ENCODE measurements around the gene KIF6.

The KIF6 gene

GRCh38 chr6:39664173-39664572 lies 61.0 kb downstream of the KIF6 start:
- Histone ChIP-seq H3K4me3 (ENCODE audit: low read depth, low read length) (no peak overlapping the region), H3K4me1 (no peaks in the 10 kb centered on the region), H3K79me2 (no peaks in the 10 kb centered on the region), H3K36me3 (ENCODE audit: control insufficient read depth, insufficient read depth, low read length) (no peaks in the 10 kb centered on the region), H3K9me3 (ENCODE audit: control insufficient read depth, low read length) (no peaks in the 10 kb centered on the region), H3K27me3 (ENCODE audit: control insufficient read depth, insufficient read depth, low read length) (no peaks in the 10 kb centered on the region), H2AFZ (no peak overlapping the region), H3K9ac (no peak overlapping the region), H3K27ac (no peak overlapping the region), H3K4me2 (ENCODE audit: low read length) (no peak overlapping the region)
- TF ChIP-seq CTCF (IDR thresholded peaks at IDR 0.05), result peak; percentile 22

- no peak overlapping the region for H3K27ac ChIP-seq
- no peaks in the 10 kb centered on the region for H3K36me3 ChIP-seq (ENCODE audit: control insufficient read depth, insufficient read depth, low read length)
- no peak overlapping the region for H3K4me3 ChIP-seq (ENCODE audit: low read depth, low read length)
- no peak overlapping the region for H3K9ac ChIP-seq
- H3K9me3 ChIP-seq (ENCODE audit: control insufficient read depth, low read length), result no peaks in the 10 kb centered on the region
- H3K4me1 ChIP-seq, result no peaks in the 10 kb centered on the region
- no peak for TF ChIP-seq CTCF (IDR thresholded peaks at IDR 0.05)
- no peak overlapping the region for H3K4me2 ChIP-seq (ENCODE audit: low read length)
- no peaks in the 10 kb centered on the region for H3K27me3 ChIP-seq (ENCODE audit: control insufficient read depth, insufficient read depth, low read length)
- H2AFZ ChIP-seq, result no peak overlapping the region
- H3K79me2 ChIP-seq, result no peaks in the 10 kb centered on the region
Measured at GRCh38 chr6:39657355-39658135, 67.7 kb downstream of the KIF6 start.

- Histone ChIP-seq H3K4me3 (ENCODE audit: low read depth, low read length) (no peak overlapping the region), H3K27me3 (ENCODE audit: control insufficient read depth, insufficient read depth, low read length) (no peaks in the 10 kb centered on the region), H3K9ac (no peak overlapping the region), H3K27ac (no peak overlapping the region), H3K36me3 (ENCODE audit: control insufficient read depth, insufficient read depth, low read length) (no peaks in the 10 kb centered on the region), H3K9me3 (ENCODE audit: control insufficient read depth, low read length) (no peaks in the 10 kb centered on the region), H3K4me2 (ENCODE audit: low read length) (no peak overlapping the region), H3K79me2 (no peaks in the 10 kb centered on the region), H2AFZ (no peak overlapping the region), H3K4me1 (no peaks in the 10 kb centered on the region)
- TF ChIP-seq CTCF (IDR thresholded peaks at IDR 0.05), result no peak
Measured at GRCh38 chr6:39654121-39654520, 71.1 kb downstream of the KIF6 start.

- TF ChIP-seq CTCF (IDR thresholded peaks at IDR 0.05), result no peak
- H3K36me3 ChIP-seq (ENCODE audit: control insufficient read depth, insufficient read depth, low read length), result no peaks in the 10 kb centered on the region
- H3K9ac ChIP-seq, result no peak overlapping the region
- no peaks in the 10 kb centered on the region for H3K27me3 ChIP-seq (ENCODE audit: control insufficient read depth, insufficient read depth, low read length)
- no peak overlapping the region for H2AFZ ChIP-seq
- H3K9me3 ChIP-seq (ENCODE audit: control insufficient read depth, low read length), result no peaks in the 10 kb centered on the region
- no peaks in the 10 kb centered on the region for H3K4me1 ChIP-seq
- H3K4me3 ChIP-seq (ENCODE audit: low read depth, low read length), result no peak overlapping the region
- H3K27ac ChIP-seq, result no peak overlapping the region
- H3K4me2 ChIP-seq (ENCODE audit: low read length), result no peak overlapping the region
- H3K79me2 ChIP-seq, result no peaks in the 10 kb centered on the region
Measured at GRCh38 chr6:39653612-39654011, 71.6 kb downstream of the KIF6 start.

- H3K79me2 ChIP-seq, result no peaks in the 10 kb centered on the region
- H3K4me1 ChIP-seq, result no peaks in the 10 kb centered on the region
- no peak for TF ChIP-seq CTCF (IDR thresholded peaks at IDR 0.05)
- no peak overlapping the region for H3K9ac ChIP-seq
- H3K9me3 ChIP-seq (ENCODE audit: control insufficient read depth, low read length), result no peaks in the 10 kb centered on the region
- H2AFZ ChIP-seq, result no peak overlapping the region
- no peak overlapping the region for H3K27ac ChIP-seq
- no peak overlapping the region for H3K4me2 ChIP-seq (ENCODE audit: low read length)
- no peak overlapping the region for H3K4me3 ChIP-seq (ENCODE audit: low read depth, low read length)
- no peaks in the 10 kb centered on the region for H3K36me3 ChIP-seq (ENCODE audit: control insufficient read depth, insufficient read depth, low read length)
- H3K27me3 ChIP-seq (ENCODE audit: control insufficient read depth, insufficient read depth, low read length), result no peaks in the 10 kb centered on the region
Measured at GRCh38 chr6:39649996-39650395, 75.2 kb downstream of the KIF6 start.
